K562 (cell line): ENCODE results near the gene OR13A1. TPM values are rescaled to one million over a fixed set of nuclear protein-coding genes. Genes with fewer than 3 reads are reported as not detected.

Experiments
- ARID1B ChIP-seq: fragments of 450-650 bp; IDR thresholded peaks from 2 replicates; pipeline ENCODE4 v1.6.1; 2016; ENCODE audit warnings: antibody characterized with exemption, mild to moderate bottlenecking, inconsistent platforms
- BDP1 ChIP-seq: IDR thresholded peaks from 3 replicates; pipeline ENCODE4 v1.6.1; 2011; ENCODE audit not compliant: insufficient read length, insufficient read depth
- MAX ChIP-seq: sonication (generic); formaldehyde crosslinking; IDR thresholded peaks from 2 replicates; pipeline ENCODE4 v1.9.0; 2022; ENCODE audit warnings: mild to moderate bottlenecking, missing genetic modification reagents
- PKNOX1 ChIP-seq: fragments of 450-650 bp; IDR thresholded peaks from 2 replicates; pipeline ENCODE4 v1.6.1; 2016
- RAD21 ChIP-seq, 2 experiments: fragments of 250-450 bp in 1 of 2; fragments of 450-650 bp in 1 of 2; sonication (Bioruptor Pico) in 1 of 2; formaldehyde crosslinking in 1 of 2; IDR thresholded peaks in 1 of 2; conservative IDR thresholded peaks in 1 of 2; 2 replicates each; pipeline versions ENCODE4 v1.4.0 to v1.8.0; 2020 to 2022; ENCODE audit warnings: mild to moderate bottlenecking in 2 of 2, moderate library complexity in 1 of 2
- SRSF9 ChIP-seq: fragments of 200-400 bp; formaldehyde crosslinking; IDR thresholded peaks from 2 replicates; pipeline ENCODE4 v1.6.1; 2017; ENCODE audit warnings: low read depth, low read length, borderline replicate concordance
- TFAP4 ChIP-seq: sonication (generic); formaldehyde crosslinking; IDR thresholded peaks from 2 replicates; pipeline ENCODE4 v1.8.0; 2022; ENCODE audit warnings: missing genetic modification reagents, mild to moderate bottlenecking, moderate library complexity, borderline replicate concordance
- ZBTB1 ChIP-seq: sonication (generic); formaldehyde crosslinking; IDR thresholded peaks from 2 replicates; pipeline ENCODE4 v1.8.1; 2023; ENCODE audit warnings: missing genetic modification reagents, low read depth, mild to moderate bottlenecking, borderline replicate concordance
- ZFX ChIP-seq: sonication (generic); formaldehyde crosslinking; IDR thresholded peaks from 2 replicates; pipeline ENCODE4 v1.8.0; 2022; ENCODE audit warnings: mild to moderate bottlenecking, missing genetic modification reagents, moderate library complexity
- ZNF197 ChIP-seq: fragments of 200-800 bp; sonication (Bioruptor generic); IDR thresholded peaks from 2 replicates; pipeline ENCODE4 v1.6.1; 2016; ENCODE audit warnings: low read depth, missing genetic modification characterization, missing compliant biosample characterization
- ZNF318 ChIP-seq, 2 experiments: fragments of 450-650 bp; IDR thresholded peaks; 2 replicates each; pipeline ENCODE4 v1.6.1; 2016; ENCODE audit warnings: mild to moderate bottlenecking in 2 of 2, borderline replicate concordance in 1 of 2, low read depth in 1 of 2, moderate library complexity in 1 of 2
- ZNF41 ChIP-seq: fragments of 250-450 bp; sonication (Bioruptor Pico); conservative IDR thresholded peaks from 2 replicates; pipeline ENCODE4 v1.4.0; 2020; ENCODE audit warnings: mild to moderate bottlenecking
- ZNF699 ChIP-seq: fragments of 250-450 bp; sonication (Bioruptor Pico); IDR thresholded peaks from 2 replicates; pipeline ENCODE4 v1.8.0; 2021; ENCODE audit warnings: mild to moderate bottlenecking, moderate library complexity; ENCODE audit not compliant: insufficient replicate concordance
- polyA plus RNA-seq, 8 experiments: library from polyadenylated mRNA; depleted of rRNA in 4 of 8; stranded (reverse) in 5 of 8; unstranded in 3 of 8; fragments of >200 nt; fragmentation: Nextera tagmentation in 2 of 8; fragmentation: Illumina TruSeq in 1 of 8; extraction: Ambion mirVana in 2 of 8; extraction: Trizol in 1 of 8; gene quantifications; 2 replicates each; pipeline versions ENCODE4 v1.2.1 to v1.2.3, GENCODE V29; 2011 to 2014; ENCODE audit warnings: inconsistent platforms in 1 of 8, missing spikeins in 1 of 8
- total RNA-seq, 7 experiments: library from RNA; depleted of rRNA in 6 of 7; stranded (reverse); fragments of >200 nt in 6 of 7; fragmentation: Illumina TruSeq in 2 of 7; extraction: Trizol in 2 of 7; gene quantifications; 2 replicates each; pipeline versions ENCODE4 v1.2.1 to v1.2.3, GENCODE V29; 2011 to 2021; ENCODE audit warnings: low replicate concordance in 1 of 7

The OR13A1 gene
- total and polyA plus RNA-seq, 9 of the 15 experiments (the other 6 are each of a cell fraction or from before 2014, with no cell fraction given): 0.03 to 0.11 (median 0.06) TPM; not detected in 3

- TF ChIP-seq ZNF318 (IDR thresholded peaks at IDR 0.05; ENCODE audit: borderline replicate concordance in 1 of 2, low read depth in 1 of 2): no peak
- no peak for TF ChIP-seq ZNF197 (CRISPR knock-in tag)
- TF ChIP-seq TFAP4 (CRISPR knock-in tag): no peak
- peak; percentile 57; the same call in 1 of the 2 replicates for TF ChIP-seq ARID1B
- TF ChIP-seq PKNOX1: peak; percentile 10; the same call in 1 of the 2 replicates
- TF ChIP-seq ZNF41 (CRISPR knock-in tag): no peak
- TF ChIP-seq RAD21 (CRISPR knock-in tag; conservative IDR thresholded peaks at IDR 0.05 in 1 of 2, IDR thresholded peaks at IDR 0.05 in 1 of 2): no peak
- TF ChIP-seq SRSF9: no peak
- TF ChIP-seq ZFX (CRISPR knock-in tag): no peak
- no peak for TF ChIP-seq BDP1
- no peak for TF ChIP-seq ZNF699 (CRISPR knock-in tag)
- TF ChIP-seq ZBTB1 (CRISPR knock-in tag): no peak
- TF ChIP-seq MAX: no peak
Observed at GRCh38 chr10:45280113-45280760, 35.2 kb downstream of the OR13A1 start (continued).
